ENCODE data around the gene MTX3.

Gene MTX3

GRCh38 chr5:79932510-79933504 lies 58.3 kb downstream of the MTX3 start:
- DNase-seq: no peak

- DNase-seq: no peak
Measured at GRCh38 chr5:79931866-79932265, 59.2 kb downstream of the MTX3 start.

GRCh38 chr5:79931409-79931808 lies 59.7 kb downstream of the MTX3 start:
- DNase-seq: no peak

GRCh38 chr5:79929095-79929494 lies 62.0 kb downstream of the MTX3 start:
- DNase-seq: no peak

Measured in activated CD4-positive, CD25-positive, alpha-beta regulatory T cell (primary cell).